ENCODE measurements around the gene HIP1. TPM values are rescaled to one million over a fixed set of nuclear protein-coding genes. Genes with fewer than 3 reads are reported as not detected.
A peak's percentile ranks its signal among the peaks of the same experiment; 100 is the strongest.

The HIP1 gene
- total RNA-seq, 1 experiment from 2014 or later, result 5.3 TPM

DNA sequence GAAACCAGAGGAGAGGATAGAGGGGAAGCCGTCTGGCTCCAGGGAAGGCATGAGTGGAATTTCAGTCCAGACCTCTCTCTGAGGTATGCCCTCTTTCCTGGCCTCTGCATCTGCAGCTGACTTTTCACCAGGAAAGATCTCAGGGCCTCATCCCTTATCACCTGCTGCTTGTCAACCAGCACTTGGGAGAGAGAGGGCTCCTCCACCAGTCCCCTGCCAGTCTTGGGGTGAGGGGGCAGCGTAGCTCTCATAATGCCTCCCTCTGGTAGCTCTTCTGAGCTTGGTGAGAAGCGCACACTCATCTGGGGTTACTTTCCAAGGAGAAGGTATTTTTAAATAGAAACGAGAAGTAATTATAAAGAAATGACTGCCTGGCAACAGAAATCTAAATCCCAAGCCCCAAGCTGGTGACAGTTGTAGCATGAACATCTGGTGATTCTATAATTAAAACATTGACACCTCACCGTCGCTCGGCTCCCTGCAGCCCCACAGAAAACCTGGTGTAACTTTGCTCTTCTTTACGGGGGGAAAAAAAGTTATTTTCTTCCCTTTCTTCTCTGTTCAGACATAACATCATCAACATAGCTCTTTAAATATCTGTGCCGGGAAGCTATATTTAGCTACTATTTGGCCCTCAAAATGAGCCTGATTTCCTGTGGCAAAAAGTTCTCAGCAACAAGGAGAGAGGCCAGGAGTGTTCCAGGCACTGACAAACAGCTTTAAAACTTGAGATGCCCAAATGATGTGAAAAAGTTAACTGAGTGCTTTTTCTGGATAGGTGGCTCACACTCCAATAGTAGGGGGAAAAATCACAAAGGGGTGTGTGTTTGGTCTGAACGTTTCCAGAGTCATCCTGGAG, 26.9 kb downstream of the HIP1 start:
- DNase-seq (no peak), ATAC-seq (no peak)
- Histone ChIP-seq H2AFZ (ENCODE audit: low read length) (no peak overlapping the region), H3K9me2 (replicated peaks; ENCODE audit: low read length) (no peaks in the 10 kb centered on the region), H3K79me2 (ENCODE audit: low read length) (no peaks in the 10 kb centered on the region), H3K27ac (ENCODE audit: low read length) (no peak overlapping the region), H3K27me3 (ENCODE audit: low read length) (no peaks in the 10 kb centered on the region), H3K4me3 (ENCODE audit: low read length) (no peak overlapping the region), H3K9ac (ENCODE audit: low read length) (no peak overlapping the region), H3K4me2 (ENCODE audit: low read length) (no peak overlapping the region), H3K9me3 (ENCODE audit: low read length) (0 out of 2 replicates have a peak, but pooled peaks cover 5% of the 10 kb centered on the region), H4K20me1 (ENCODE audit: low read length) (no peaks in the 10 kb centered on the region), H3F3A (ENCODE audit: low read length, unreplicated experiment) (no peaks in the 10 kb centered on the region), H3K36me3 (ENCODE audit: low read depth, low read length) (no peaks in the 10 kb centered on the region; the same call in 1 of the 2 replicates), H3K4me1 (ENCODE audit: insufficient read depth, low read length) (peaks cover 1% of the 10 kb centered on the region)
- intact Hi-C loops (cut with micrococcal nuclease), result no loop called here
- CTCF ChIA-PET, result no interaction called here
- POLR2A ChIA-PET (ENCODE audit: unreplicated experiment), result no interaction called here
- BruUV-seq (replicated peaks), result no TSS peak
- no peak for TF ChIP-seq EZH2phosphoT487 (IDR thresholded peaks at IDR 0.05; ENCODE audit: borderline replicate concordance, low read length)
- no peak for TF ChIP-seq EZH2 (IDR thresholded peaks at IDR 0.05; ENCODE audit: low read length, unreplicated experiment)
- TF ChIP-seq, protein P1, sequence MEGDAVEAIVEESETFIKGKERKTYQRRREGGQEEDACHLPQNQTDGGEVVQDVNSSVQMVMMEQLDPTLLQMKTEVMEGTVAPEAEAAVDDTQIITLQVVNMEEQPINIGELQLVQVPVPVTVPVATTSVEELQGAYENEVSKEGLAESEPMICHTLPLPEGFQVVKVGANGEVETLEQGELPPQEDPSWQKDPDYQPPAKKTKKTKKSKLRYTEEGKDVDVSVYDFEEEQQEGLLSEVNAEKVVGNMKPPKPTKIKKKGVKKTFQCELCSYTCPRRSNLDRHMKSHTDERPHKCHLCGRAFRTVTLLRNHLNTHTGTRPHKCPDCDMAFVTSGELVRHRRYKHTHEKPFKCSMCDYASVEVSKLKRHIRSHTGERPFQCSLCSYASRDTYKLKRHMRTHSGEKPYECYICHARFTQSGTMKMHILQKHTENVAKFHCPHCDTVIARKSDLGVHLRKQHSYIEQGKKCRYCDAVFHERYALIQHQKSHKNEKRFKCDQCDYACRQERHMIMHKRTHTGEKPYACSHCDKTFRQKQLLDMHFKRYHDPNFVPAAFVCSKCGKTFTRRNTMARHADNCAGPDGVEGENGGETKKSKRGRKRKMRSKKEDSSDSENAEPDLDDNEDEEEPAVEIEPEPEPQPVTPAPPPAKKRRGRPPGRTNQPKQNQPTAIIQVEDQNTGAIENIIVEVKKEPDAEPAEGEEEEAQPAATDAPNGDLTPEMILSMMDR (conservative IDR thresholded peaks at IDR 0.05; ENCODE audit: low read depth, low read length), result no peak

- ChIA-PET CTCF (no interaction called here), POLR2A (ENCODE audit: unreplicated experiment) (no interaction called here)
- no peak overlapping the region for H3K4me2 ChIP-seq (ENCODE audit: low read length)
- TF ChIP-seq, protein P1 (conservative IDR thresholded peaks at IDR 0.05; ENCODE audit: low read depth, low read length), result no peak
- no peak for TF ChIP-seq EZH2 (IDR thresholded peaks at IDR 0.05; ENCODE audit: low read length, unreplicated experiment)
- TF ChIP-seq EZH2phosphoT487 (IDR thresholded peaks at IDR 0.05; ENCODE audit: borderline replicate concordance, low read length), result no peak
- no peaks in the 10 kb centered on the region for H3F3A ChIP-seq (ENCODE audit: low read length, unreplicated experiment)
- DNase-seq (no peak), ATAC-seq (peak; percentile 31)
- H3K27me3 ChIP-seq (ENCODE audit: low read length), result no peaks in the 10 kb centered on the region
- no peaks in the 10 kb centered on the region for H3K9me2 ChIP-seq (replicated peaks; ENCODE audit: low read length)
- H3K9ac ChIP-seq (ENCODE audit: low read length), result no peak overlapping the region
- intact Hi-C loops (cut with micrococcal nuclease), result no loop called here
- H4K20me1 ChIP-seq (ENCODE audit: low read length), result no peaks in the 10 kb centered on the region
- no peak overlapping the region for H3K4me3 ChIP-seq (ENCODE audit: low read length)
- no TSS peak for BruUV-seq (replicated peaks)
- no peaks in the 10 kb centered on the region for H3K79me2 ChIP-seq (ENCODE audit: low read length)
- H3K36me3 ChIP-seq (ENCODE audit: low read depth, low read length), result no peaks in the 10 kb centered on the region; the same call in 1 of the 2 replicates
- H3K9me3 ChIP-seq (ENCODE audit: low read length), result 0 out of 2 replicates have a peak, but pooled peaks cover 5% of the 10 kb centered on the region
- no peaks in the 10 kb centered on the region for H3K4me1 ChIP-seq (ENCODE audit: insufficient read depth, low read length)
- no peak overlapping the region for H2AFZ ChIP-seq (ENCODE audit: low read length)
- peak overlapping the region; percentile 19 for H3K27ac ChIP-seq (ENCODE audit: low read length)
Observed at GRCh38 chr7:75711076-75711475, 27.7 kb downstream of the HIP1 start.

DNA sequence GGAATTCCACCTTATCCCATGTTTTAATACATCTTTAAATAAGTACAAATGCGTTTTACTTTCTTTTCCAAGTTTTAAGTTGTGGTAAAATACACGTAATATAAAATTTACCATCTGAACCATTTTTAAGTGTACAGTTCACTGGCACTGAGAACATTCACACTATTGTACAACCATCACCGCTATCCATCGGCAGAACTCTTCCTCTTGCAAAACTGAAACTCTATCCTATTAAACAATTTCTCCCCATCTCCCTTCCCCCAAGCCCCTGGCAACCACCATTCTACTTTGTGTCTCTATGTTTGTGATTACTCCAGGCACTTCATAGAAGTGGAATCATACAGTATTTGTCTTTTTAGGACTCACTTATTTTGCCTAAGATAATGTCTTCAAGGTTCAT, 33.8 kb downstream of the HIP1 start:
- DNase-seq (no peak), ATAC-seq (no peak)
- H3K9me2 ChIP-seq (replicated peaks; ENCODE audit: low read length), result no peaks in the 10 kb centered on the region
- no peaks in the 10 kb centered on the region for H3K27me3 ChIP-seq (ENCODE audit: low read length)
- ChIA-PET CTCF (no interaction called here), POLR2A (ENCODE audit: unreplicated experiment) (no interaction called here)
- TF ChIP-seq, protein P1 (conservative IDR thresholded peaks at IDR 0.05; ENCODE audit: low read depth, low read length), result no peak
- TF ChIP-seq EZH2 (IDR thresholded peaks at IDR 0.05; ENCODE audit: low read length, unreplicated experiment), result no peak
- no peak overlapping the region for H3K9ac ChIP-seq (ENCODE audit: low read length)
- no peak overlapping the region for H3K4me2 ChIP-seq (ENCODE audit: low read length)
- intact Hi-C loops (cut with micrococcal nuclease), result no loop called here
- H3K9me3 ChIP-seq (ENCODE audit: low read length), result 0 out of 2 replicates have a peak, but pooled peaks cover 5% of the 10 kb centered on the region
- H3F3A ChIP-seq (ENCODE audit: low read length, unreplicated experiment), result no peaks in the 10 kb centered on the region
- no peak overlapping the region for H3K27ac ChIP-seq (ENCODE audit: low read length)
- H4K20me1 ChIP-seq (ENCODE audit: low read length), result no peaks in the 10 kb centered on the region
- no peaks in the 10 kb centered on the region for H3K4me1 ChIP-seq (ENCODE audit: insufficient read depth, low read length)
- no peak overlapping the region for H3K4me3 ChIP-seq (ENCODE audit: low read length)
- no TSS peak for BruUV-seq (replicated peaks)
- no peaks in the 10 kb centered on the region for H3K79me2 ChIP-seq (ENCODE audit: low read length)
- H3K36me3 ChIP-seq (ENCODE audit: low read depth, low read length), result no peaks in the 10 kb centered on the region; the same call in 1 of the 2 replicates
- H2AFZ ChIP-seq (ENCODE audit: low read length), result no peak overlapping the region

All from PC-3 (cell line).